ENCODE measurements around the gene GORAB.

The GORAB gene

DNA sequence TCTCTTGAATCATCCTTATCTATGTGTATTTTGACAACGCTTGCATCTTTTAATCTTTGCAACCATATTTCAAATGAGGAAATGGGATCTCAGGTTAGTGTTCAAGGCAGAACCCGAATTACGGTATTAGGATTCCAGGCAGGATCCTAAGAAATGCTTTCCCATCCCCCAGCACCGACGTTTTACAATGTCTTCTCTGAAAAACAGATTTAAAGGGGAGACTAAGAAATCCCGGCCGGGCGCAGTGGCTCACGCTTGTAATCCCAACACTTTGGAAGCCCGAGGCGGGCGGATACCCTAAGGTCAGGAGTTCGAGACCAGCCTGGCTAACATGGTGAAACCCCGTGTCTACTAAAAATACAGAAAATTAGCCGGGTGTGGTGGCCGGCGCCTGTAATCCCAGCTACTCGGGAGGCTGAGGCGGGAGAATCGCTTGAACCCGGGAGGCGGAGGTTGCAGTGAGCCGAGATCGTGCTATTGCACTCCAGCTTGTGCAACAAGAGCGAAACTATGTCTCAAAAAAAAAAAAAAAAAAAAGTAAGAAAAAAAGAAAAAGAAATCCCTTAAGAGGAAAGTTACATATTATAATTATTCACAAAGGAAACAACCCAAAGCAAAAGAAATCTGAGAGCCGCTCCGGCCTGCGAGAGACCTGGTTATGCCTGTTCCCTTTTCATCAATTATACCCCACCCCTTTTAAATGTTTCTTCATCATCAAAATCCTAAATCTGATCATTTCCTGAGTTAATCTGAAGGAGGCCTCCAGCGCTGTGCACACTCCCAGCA, 801 bp upstream of the GORAB start:
- Histone ChIP-seq H3K27me3 (replicated peaks; ENCODE audit: control insufficient read depth, insufficient read depth, low read length) (no peaks in the 10 kb centered on the region), H3K36me3 (ENCODE audit: control insufficient read depth, insufficient read depth, low read length) (no peaks in the 10 kb centered on the region), H3K4me3 (replicated peaks; ENCODE audit: low read depth, low read length) (peak overlapping the region; percentile 89)
- no peak for TF ChIP-seq CTCF (IDR thresholded peaks at IDR 0.05; ENCODE audit: insufficient read depth, low read length, poor library complexity, severe bottlenecking)
- no peak for DNase-seq (ENCODE audit: extremely low read depth, insufficient read length)

DNA sequence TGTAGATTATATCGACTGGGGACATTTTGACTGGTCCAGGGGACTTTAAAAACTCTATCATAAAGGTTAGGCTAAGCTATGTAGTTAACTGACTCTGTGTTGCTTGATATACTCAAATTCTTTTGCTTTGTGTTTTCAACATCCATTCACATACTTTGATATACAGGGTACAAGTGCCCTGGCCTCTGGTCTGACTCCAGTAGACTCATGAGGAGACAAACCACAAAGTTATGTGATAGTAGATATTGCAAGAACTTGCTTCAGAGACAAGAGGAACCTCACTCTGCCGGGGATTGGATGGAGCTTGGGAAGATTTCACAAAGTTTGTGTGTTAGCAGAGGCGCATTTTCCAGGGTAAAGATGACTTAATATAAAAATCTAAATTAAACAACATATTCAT, 1.3 kb downstream of the GORAB start:
- no peak for TF ChIP-seq CTCF (IDR thresholded peaks at IDR 0.05; ENCODE audit: insufficient read depth, low read length, poor library complexity, severe bottlenecking)
- DNase-seq (ENCODE audit: extremely low read depth, insufficient read length): no peak
- Histone ChIP-seq H3K4me3 (replicated peaks; ENCODE audit: low read depth, low read length) (peak overlapping the region; percentile 89), H3K36me3 (ENCODE audit: control insufficient read depth, insufficient read depth, low read length) (no peaks in the 10 kb centered on the region; the same call in 1 of the 2 replicates), H3K27me3 (replicated peaks; ENCODE audit: control insufficient read depth, insufficient read depth, low read length) (no peaks in the 10 kb centered on the region)

DNA sequence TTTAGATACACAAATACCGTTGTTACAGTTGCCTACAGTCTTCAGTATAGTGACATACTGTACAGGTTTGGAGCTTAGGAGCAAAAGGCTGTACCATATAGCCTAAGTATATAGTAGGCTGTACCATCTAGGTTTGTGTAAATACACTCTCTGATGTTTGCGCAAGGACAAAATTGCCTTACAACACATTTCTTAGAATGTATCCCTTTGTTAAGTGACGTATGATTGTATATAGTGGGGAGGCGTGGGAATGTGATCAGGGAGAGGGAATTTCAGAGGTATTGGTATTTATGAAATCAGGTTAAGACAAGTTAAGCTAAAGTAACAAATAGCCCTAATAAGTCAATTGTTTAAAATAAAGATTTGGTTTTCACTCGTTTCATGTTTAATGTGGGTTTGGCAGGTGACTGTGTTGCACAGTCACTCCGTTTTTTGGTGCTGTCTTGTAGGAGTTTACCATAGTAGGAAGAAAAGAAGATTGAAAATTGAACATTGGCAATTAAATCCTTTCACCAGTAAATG, 2.7 kb downstream of the GORAB start:
- Histone ChIP-seq H3K36me3 (ENCODE audit: control insufficient read depth, insufficient read depth, low read length) (no peaks in the 10 kb centered on the region; the same call in 1 of the 2 replicates), H3K4me3 (replicated peaks; ENCODE audit: low read depth, low read length) (no peak overlapping the region), H3K27me3 (replicated peaks; ENCODE audit: control insufficient read depth, insufficient read depth, low read length) (no peaks in the 10 kb centered on the region)
- no peak for DNase-seq (ENCODE audit: extremely low read depth, insufficient read length)
- no peak for TF ChIP-seq CTCF (IDR thresholded peaks at IDR 0.05; ENCODE audit: insufficient read depth, low read length, poor library complexity, severe bottlenecking)

DNA sequence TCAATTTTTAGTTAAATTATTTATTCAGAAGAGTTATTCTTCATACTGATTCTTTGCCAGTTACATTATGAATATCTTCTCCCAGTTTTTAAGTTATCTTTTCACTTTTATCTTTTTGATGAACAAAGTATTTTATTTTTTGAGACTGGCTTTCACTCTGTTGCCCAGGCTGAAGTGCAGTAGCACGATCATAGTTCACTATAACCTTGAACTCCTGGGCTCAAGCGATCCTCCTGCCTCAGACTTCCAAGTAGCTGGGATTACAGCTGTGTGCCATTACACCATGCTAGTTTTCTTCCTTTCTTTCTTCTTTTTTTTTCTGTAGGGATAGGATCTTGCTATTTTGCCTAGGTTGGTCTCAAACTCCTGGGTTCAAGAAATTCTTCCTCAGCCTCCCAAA, 3.5 kb downstream of the GORAB start:
- DNase-seq (ENCODE audit: extremely low read depth, insufficient read length): no peak
- no peak for TF ChIP-seq CTCF (IDR thresholded peaks at IDR 0.05; ENCODE audit: insufficient read depth, low read length, poor library complexity, severe bottlenecking)
- Histone ChIP-seq H3K36me3 (ENCODE audit: control insufficient read depth, insufficient read depth, low read length) (no peaks in the 10 kb centered on the region; the same call in 1 of the 2 replicates), H3K4me3 (replicated peaks; ENCODE audit: low read depth, low read length) (no peak overlapping the region), H3K27me3 (replicated peaks; ENCODE audit: control insufficient read depth, insufficient read depth, low read length) (no peaks in the 10 kb centered on the region)

- Histone ChIP-seq H3K4me3 (replicated peaks; ENCODE audit: low read depth, low read length) (no peak overlapping the region), H3K36me3 (ENCODE audit: control insufficient read depth, insufficient read depth, low read length) (no peaks in the 10 kb centered on the region; the same call in none of the 2 replicates), H3K27me3 (replicated peaks; ENCODE audit: control insufficient read depth, insufficient read depth, low read length) (no peaks in the 10 kb centered on the region)
- no peak for DNase-seq (ENCODE audit: extremely low read depth, insufficient read length)
- no peak for TF ChIP-seq CTCF (IDR thresholded peaks at IDR 0.05; ENCODE audit: insufficient read depth, low read length, poor library complexity, severe bottlenecking)
These were observed 5.1 kb downstream of the GORAB start for GRCh38 chr1:170536924-170537551.
